HG03066 (cell line): ENCODE results near the gene BRD4.
"Not testable (repeated sequence)": the region's sequence is repeated elsewhere in the genome, so short reads cannot be mapped to it uniquely, and the experiment has no call there.

ENCODE experiments used
- ATAC-seq: cut with Tn5 transposase; IDR thresholded peaks from one replicate; pipeline ENCODE4 v1.9.1; 2021; ENCODE audit warnings: low read depth; ENCODE audit not compliant: unreplicated experiment

The BRD4 gene

GRCh38 chr19:15363048-15363447, 30.7 kb upstream of the BRD4 start:
- ATAC-seq: not testable (repeated sequence)

GRCh38 chr19:15360015-15360414, 27.7 kb upstream of the BRD4 start:
- not testable (repeated sequence) for ATAC-seq

- ATAC-seq: no peak
These were observed 26.6 kb upstream of the BRD4 start for GRCh38 chr19:15358918-15359317.

- ATAC-seq: no peak
These were observed 25.6 kb upstream of the BRD4 start for GRCh38 chr19:15357906-15358305.

- no peak for ATAC-seq
These were observed 22.4 kb upstream of the BRD4 start for GRCh38 chr19:15354566-15355296.

GRCh38 chr19:15353908-15354307, 21.6 kb upstream of the BRD4 start:
- no peak for ATAC-seq

- ATAC-seq: not testable (repeated sequence)
These were observed 20.2 kb upstream of the BRD4 start for GRCh38 chr19:15352535-15352934.

GRCh38 chr19:15341328-15341727, 9.0 kb upstream of the BRD4 start:
- ATAC-seq: not testable (repeated sequence)

GRCh38 chr19:15340086-15340485, 7.7 kb upstream of the BRD4 start:
- ATAC-seq: no peak

GRCh38 chr19:15337202-15337601, 4.9 kb upstream of the BRD4 start:
- no peak for ATAC-seq

GRCh38 chr19:15335992-15336391, 3.7 kb upstream of the BRD4 start:
- not testable (repeated sequence) for ATAC-seq

GRCh38 chr19:15331419-15332310, 674 bp downstream of the BRD4 start:
- ATAC-seq: no peak

GRCh38 chr19:15330801-15331418, 1.4 kb downstream of the BRD4 start:
- no peak for ATAC-seq

GRCh38 chr19:15328312-15328711, 4.0 kb downstream of the BRD4 start:
- ATAC-seq: no peak

GRCh38 chr19:15324791-15325519, 7.4 kb downstream of the BRD4 start:
- ATAC-seq: no peak

GRCh38 chr19:15323496-15324235, 8.7 kb downstream of the BRD4 start:
- ATAC-seq: no peak

- no peak for ATAC-seq
These were observed 10.6 kb downstream of the BRD4 start for GRCh38 chr19:15321739-15322138.

- no peak for ATAC-seq
These were observed 12.2 kb downstream of the BRD4 start for GRCh38 chr19:15320116-15320515.

- no peak for ATAC-seq
These were observed 14.1 kb downstream of the BRD4 start for GRCh38 chr19:15318241-15318691.
